HCT116 (cell line): ENCODE measurements around the gene GPR176. TPM values are rescaled to one million over a fixed set of nuclear protein-coding genes. Genes with fewer than 3 reads are reported as not detected.

Source experiments
- ATF3 ChIP-seq: IDR thresholded peaks from 2 replicates; pipeline ENCODE4 v1.6.1; 2012
- CTCF ChIP-seq, 3 experiments: fragments of 200-600 bp in 1 of 3; sonication (generic) in 1 of 3; IDR thresholded peaks in 2 of 3; conservative IDR thresholded peaks in 1 of 3; 2 replicates each; pipeline ENCODE4 v1.5.1; 2012 to 2017; ENCODE audit warnings: low read depth in 2 of 3, low read length in 2 of 3, antibody characterized with exemption in 1 of 3, borderline replicate concordance in 1 of 3, control low read depth in 1 of 3, mild to moderate bottlenecking in 1 of 3, mixed read lengths in 1 of 3, mixed run types in 1 of 3, moderate library complexity in 1 of 3; ENCODE audit not compliant: insufficient read depth in 1 of 3
- EGR1 ChIP-seq: IDR thresholded peaks from 2 replicates; pipeline ENCODE4 v1.6.1; 2012; ENCODE audit warnings: low read depth
- FOSL1 ChIP-seq: IDR thresholded peaks from 2 replicates; pipeline ENCODE4 v1.6.1; 2012; ENCODE audit warnings: low read depth
- JUND ChIP-seq: IDR thresholded peaks from 2 replicates; pipeline ENCODE4 v1.6.1; 2012
- MAX ChIP-seq: IDR thresholded peaks from 2 replicates; pipeline ENCODE4 v1.6.1; 2012
- REST ChIP-seq: IDR thresholded peaks from 2 replicates; pipeline ENCODE4 v1.6.1; 2012; ENCODE audit warnings: low read depth
- SP1 ChIP-seq: IDR thresholded peaks from 2 replicates; pipeline ENCODE4 v1.6.1; 2012; ENCODE audit warnings: low read depth
- SRF ChIP-seq: IDR thresholded peaks from 2 replicates; pipeline ENCODE4 v1.6.1; 2012; ENCODE audit warnings: low read depth
- YY1 ChIP-seq: IDR thresholded peaks from 2 replicates; pipeline ENCODE4 v1.6.1; 2011; ENCODE audit warnings: low read length, low read depth, moderate library complexity, mild to moderate bottlenecking; ENCODE audit not compliant: insufficient replicate concordance; ENCODE audit errors: extremely low read depth
- ZNF274 ChIP-seq: fragments of 200-500 bp; sonication (Bioruptor generic); IDR thresholded peaks from 2 replicates; pipeline ENCODE4 v1.6.1; 2014; ENCODE audit warnings: mild to moderate bottlenecking, low read depth, low read length, inconsistent platforms
- total RNA-seq: library from RNA; stranded (reverse); gene quantifications from one replicate; pipeline ENCODE4 v1.2.1, GENCODE V29; 2021; ENCODE audit not compliant: unreplicated experiment

Gene GPR176
- total RNA-seq, 1 experiment from 2014 or later = 1.7 TPM

GRCh38 chr15:39792025-39792843, 127.8 kb downstream of the GPR176 start (continued):
- TF ChIP-seq REST (no peak), SP1 (no peak), EGR1 (no peak), FOSL1 (no peak), MAX (no peak), CTCF (IDR thresholded peaks at IDR 0.05 in 2 of 3, conservative IDR thresholded peaks at IDR 0.05 in 1 of 3; ENCODE audit: borderline replicate concordance in 1 of 3, insufficient read depth in 1 of 3, low read depth in 2 of 3, low read length in 2 of 3) (no peak), ZNF274 (no peak), YY1 (no peak), JUND (no peak), ATF3 (no peak), SRF (no peak)
